Body of pancreas (tissue), 4 donors: ENCODE data around the gene ACAD10.
"Not testable (repeated sequence)": the region's sequence is repeated elsewhere in the genome, so short reads cannot be mapped to it uniquely, and the experiment has no call there.

Experiments used
- POLR2A ChIP-seq, 3 donors: fragments of 450-650 bp; IDR thresholded peaks; one replicate each; pipeline ENCODE4 v1.6.1; 2016; ENCODE audit warnings: antibody characterized with exemption in 3 of 3, mild to moderate bottlenecking in 2 of 3
- TF ChIP-seq, protein P1 (sequence below), 7 experiments: fragments of 450-650 bp in 4 of 7; fragments of 200-600 bp in 3 of 7; sonication (generic) in 3 of 7; IDR thresholded peaks; one replicate each; pipeline ENCODE4 v1.5.1; 2016 to 2019; ENCODE audit warnings: antibody characterized with exemption in 7 of 7

DNA sequence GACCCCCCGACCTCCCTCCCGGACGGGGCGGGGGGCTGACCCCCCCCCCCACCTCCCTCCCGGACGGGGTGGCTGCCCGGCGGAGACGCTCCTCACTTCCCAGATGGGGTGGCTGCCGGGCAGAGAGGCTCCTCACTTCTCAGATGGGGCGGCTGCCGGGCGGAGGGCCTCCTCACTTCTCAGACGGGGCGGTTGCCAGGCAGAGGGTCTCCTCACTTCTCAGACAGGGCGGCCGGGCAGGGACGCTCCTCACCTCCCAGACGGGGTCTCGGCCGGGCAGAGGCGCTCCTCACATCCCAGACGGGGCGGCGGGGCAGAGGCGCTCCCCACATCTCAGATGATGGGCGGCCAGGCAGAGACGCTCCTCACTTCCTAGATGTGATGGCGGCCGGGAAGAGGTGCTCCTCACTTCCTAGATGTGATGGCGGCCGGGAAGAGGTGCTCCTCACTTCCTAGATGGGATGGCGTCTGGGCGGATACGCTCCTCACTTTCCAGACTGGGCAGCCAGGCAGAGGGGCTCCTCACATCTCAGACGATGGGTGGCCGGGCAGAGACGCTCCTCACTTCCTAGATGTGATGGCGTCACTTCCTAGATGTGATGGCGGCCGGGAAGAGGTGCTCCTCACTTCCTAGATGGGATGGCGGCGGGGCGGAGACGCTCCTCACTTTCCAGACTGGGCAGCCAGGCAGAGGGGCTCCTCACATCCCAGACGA is 38.0 kb downstream of the ACAD10 start:
- TF ChIP-seq, protein P1, sequence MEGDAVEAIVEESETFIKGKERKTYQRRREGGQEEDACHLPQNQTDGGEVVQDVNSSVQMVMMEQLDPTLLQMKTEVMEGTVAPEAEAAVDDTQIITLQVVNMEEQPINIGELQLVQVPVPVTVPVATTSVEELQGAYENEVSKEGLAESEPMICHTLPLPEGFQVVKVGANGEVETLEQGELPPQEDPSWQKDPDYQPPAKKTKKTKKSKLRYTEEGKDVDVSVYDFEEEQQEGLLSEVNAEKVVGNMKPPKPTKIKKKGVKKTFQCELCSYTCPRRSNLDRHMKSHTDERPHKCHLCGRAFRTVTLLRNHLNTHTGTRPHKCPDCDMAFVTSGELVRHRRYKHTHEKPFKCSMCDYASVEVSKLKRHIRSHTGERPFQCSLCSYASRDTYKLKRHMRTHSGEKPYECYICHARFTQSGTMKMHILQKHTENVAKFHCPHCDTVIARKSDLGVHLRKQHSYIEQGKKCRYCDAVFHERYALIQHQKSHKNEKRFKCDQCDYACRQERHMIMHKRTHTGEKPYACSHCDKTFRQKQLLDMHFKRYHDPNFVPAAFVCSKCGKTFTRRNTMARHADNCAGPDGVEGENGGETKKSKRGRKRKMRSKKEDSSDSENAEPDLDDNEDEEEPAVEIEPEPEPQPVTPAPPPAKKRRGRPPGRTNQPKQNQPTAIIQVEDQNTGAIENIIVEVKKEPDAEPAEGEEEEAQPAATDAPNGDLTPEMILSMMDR (IDR thresholded peaks at IDR 0.05), result not testable (repeated sequence)
- not testable (repeated sequence) for TF ChIP-seq POLR2A (IDR thresholded peaks at IDR 0.05)
